Testis (tissue), 3 donors: ENCODE measurements around the gene HMGN1. TPM values are rescaled to one million over a fixed set of nuclear protein-coding genes. Genes with fewer than 3 reads are reported as not detected.
A peak's percentile ranks its signal among the peaks of the same experiment; 100 is the strongest.

Experiments
- DNase-seq: peaks from one replicate; pipeline ENCODE4 v3.0.0-alpha.2; 2019
- H3K27ac ChIP-seq, 2 donors: fragments of 200-600 bp; sonication (generic); one replicate each; pipeline ENCODE4 v1.5.1; 2019
- H3K27me3 ChIP-seq: fragments of 200-600 bp; sonication (generic); one replicate; pipeline ENCODE4 v1.5.1; 2019
- H3K36me3 ChIP-seq: fragments of 200-600 bp; sonication (generic); one replicate; pipeline ENCODE4 v1.5.1; 2017; ENCODE audit warnings: low read depth; ENCODE audit errors: missing control alignments
- H3K4me1 ChIP-seq: fragments of 200-600 bp; sonication (generic); one replicate; pipeline ENCODE4 v1.5.1; 2019
- H3K4me3 ChIP-seq, 2 donors: fragments of 200-600 bp; sonication (generic); one replicate each; pipeline ENCODE4 v1.5.1; 2017 to 2019
- H3K9me3 ChIP-seq: fragments of 200-600 bp; sonication (generic); one replicate; pipeline ENCODE4 v1.5.1; 2017
- POLR2A ChIP-seq: fragments of 450-650 bp; IDR thresholded peaks from one replicate; pipeline ENCODE4 v1.6.1; 2017; ENCODE audit warnings: antibody characterized with exemption, mild to moderate bottlenecking, moderate library complexity
- WGBS, 2 donors: methylation state at CpG; one replicate each; pipeline ENCODE4 v1.1.5; 2018; 5-methylcytosine and 5-hydroxymethylcytosine counted together
- intact Hi-C: fragments of 100-400 bp; cut with DNase I; formaldehyde crosslinking; loops from one replicate; pipeline ENCODE4 v1.15.1; 2023; ENCODE audit warnings: low total_unique reads
- polyA plus RNA-seq: library from polyadenylated mRNA; stranded (reverse); fragments of 350-450 nt; fragmentation: Illumina TruSeq; extraction: RNeasy Lipid Tissue Mini Kit (QIAGEN cat#74804); gene quantifications from one replicate; pipeline ENCODE4 v1.2.3, GENCODE V29; 2014; ENCODE audit warnings: low read depth, low replicate concordance; ENCODE audit not compliant: insufficient read depth
- total RNA-seq, 2 donors: library from RNA; depleted of rRNA; stranded (reverse); fragments of >200 nt; gene quantifications; one replicate each; pipeline ENCODE4 v1.2.3, GENCODE V29; 2016
- TF ChIP-seq, protein P1 (sequence below), 3 experiments: fragments of 450-650 bp in 2 of 3; fragments of 200-600 bp in 1 of 3; sonication (generic) in 1 of 3; IDR thresholded peaks; one replicate each; pipeline ENCODE4 v1.5.1; 2016 to 2019; ENCODE audit warnings: antibody characterized with exemption in 3 of 3, mild to moderate bottlenecking in 2 of 3, moderate library complexity in 1 of 3

HMGN1 gene
- total and polyA plus RNA-seq, 3 donors from 2014 or later, result 162 to 203 (median 177) TPM

DNA sequence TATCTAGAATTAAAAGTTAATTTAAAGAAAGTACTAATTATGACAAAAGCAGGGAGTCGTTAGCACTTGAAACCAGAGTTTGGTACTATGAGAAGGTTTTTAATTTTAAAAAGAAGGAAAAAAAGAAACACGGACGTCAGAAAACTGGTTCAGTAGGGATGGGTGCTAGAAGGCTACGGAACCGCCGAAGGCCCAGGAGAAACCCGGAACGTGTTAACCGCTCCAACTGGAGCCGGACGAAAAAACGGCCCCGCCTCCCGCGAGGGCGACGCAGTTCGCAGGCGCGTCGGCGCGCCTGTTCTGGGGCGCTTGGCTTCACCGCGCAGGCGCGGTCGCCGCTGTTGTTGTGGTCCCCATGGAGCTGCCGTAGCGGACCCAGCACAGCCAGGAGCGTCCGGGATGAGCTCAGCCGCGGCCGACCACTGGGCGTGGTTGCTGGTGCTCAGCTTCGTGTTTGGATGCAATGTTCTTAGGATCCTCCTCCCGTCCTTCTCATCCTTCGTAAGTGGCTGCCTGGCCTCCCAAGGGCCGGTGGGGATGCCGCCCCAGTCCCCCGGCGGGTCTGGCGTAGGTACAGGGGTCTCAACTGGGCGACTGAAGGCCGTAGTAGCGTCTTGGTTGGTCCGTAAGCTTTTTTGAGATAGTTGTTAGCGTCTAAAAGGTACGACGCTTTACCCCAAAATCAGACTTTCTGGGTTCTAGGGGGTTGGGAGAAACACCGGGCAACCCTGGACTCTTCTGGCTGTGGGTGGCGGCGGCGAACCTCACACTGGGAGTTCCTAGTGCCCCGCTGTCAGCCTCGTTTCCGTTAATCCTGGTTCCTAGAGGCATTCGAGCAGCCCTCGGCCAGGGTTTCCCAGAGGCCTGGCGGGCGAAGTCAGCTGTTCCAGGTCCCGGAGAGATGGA is 31.4 kb upstream of the HMGN1 start:
- Histone ChIP-seq H3K4me1 (peaks cover 6% of the 10 kb centered on the region), H3K36me3 (no peaks in the 10 kb centered on the region), H3K27me3 (no peaks in the 10 kb centered on the region), H3K27ac (peak overlapping the region; percentile 89 to 93), H3K9me3 (no peaks in the 10 kb centered on the region), H3K4me3 (peak overlapping the region; percentile 82 to 92)
- peak; percentile 97 for DNase-seq
- intact Hi-C loops, result loop anchor here (10.0 kb wide), 1 partner anchor 195 kb away; the partner anchor contains the start of gene PSMG1
- no peak for TF ChIP-seq POLR2A
- TF ChIP-seq, protein P1, sequence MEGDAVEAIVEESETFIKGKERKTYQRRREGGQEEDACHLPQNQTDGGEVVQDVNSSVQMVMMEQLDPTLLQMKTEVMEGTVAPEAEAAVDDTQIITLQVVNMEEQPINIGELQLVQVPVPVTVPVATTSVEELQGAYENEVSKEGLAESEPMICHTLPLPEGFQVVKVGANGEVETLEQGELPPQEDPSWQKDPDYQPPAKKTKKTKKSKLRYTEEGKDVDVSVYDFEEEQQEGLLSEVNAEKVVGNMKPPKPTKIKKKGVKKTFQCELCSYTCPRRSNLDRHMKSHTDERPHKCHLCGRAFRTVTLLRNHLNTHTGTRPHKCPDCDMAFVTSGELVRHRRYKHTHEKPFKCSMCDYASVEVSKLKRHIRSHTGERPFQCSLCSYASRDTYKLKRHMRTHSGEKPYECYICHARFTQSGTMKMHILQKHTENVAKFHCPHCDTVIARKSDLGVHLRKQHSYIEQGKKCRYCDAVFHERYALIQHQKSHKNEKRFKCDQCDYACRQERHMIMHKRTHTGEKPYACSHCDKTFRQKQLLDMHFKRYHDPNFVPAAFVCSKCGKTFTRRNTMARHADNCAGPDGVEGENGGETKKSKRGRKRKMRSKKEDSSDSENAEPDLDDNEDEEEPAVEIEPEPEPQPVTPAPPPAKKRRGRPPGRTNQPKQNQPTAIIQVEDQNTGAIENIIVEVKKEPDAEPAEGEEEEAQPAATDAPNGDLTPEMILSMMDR (IDR thresholded peaks at IDR 0.05), result peak in 1 of 3 experiments; percentile 9
- WGBS, 2 donors, result 0% methylated on average over 55 to 61 of the region's 65 CpGs

DNA sequence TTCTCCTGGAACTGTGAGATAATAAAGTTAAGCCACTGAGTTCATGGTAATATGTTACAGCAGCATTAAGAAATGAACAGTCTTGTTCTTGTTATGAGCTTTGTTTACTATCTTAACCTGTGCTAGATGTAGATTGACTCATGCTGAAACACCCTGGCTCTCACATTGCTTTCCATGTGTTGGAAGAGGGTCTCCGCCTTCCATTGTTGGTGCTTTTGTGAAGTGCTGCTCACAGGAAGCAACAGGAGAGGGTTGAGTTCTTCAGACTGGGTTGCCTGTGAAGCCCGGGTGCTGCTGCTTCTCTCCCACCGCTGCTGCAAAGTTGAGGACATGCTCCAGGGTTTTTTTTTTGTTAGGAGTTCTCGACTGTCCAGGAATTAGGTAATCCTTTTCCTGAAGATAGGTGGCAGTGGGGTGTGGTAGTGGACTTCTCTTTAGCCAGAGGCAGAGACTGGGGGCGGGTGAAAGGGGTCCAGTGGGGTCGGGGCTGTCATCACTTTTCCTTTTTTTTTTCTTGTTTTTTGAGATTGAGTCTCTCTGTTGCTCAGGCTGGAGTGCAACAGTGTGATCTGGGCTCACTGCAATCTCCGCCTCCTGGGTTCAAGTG is 28.7 kb upstream of the HMGN1 start:
- H3K27ac ChIP-seq, result no peak overlapping the region
- H3K4me1 ChIP-seq, result peaks cover 3% of the 10 kb centered on the region
- 62 to 74% methylated on average over 7 of the region's 7 CpGs for WGBS, 2 donors
- intact Hi-C loops, result no loop called here
- H3K36me3 ChIP-seq, result no peaks in the 10 kb centered on the region
- no peak for DNase-seq
- TF ChIP-seq, protein P1 (IDR thresholded peaks at IDR 0.05), result no peak
- TF ChIP-seq POLR2A, result no peak
- no peak overlapping the region for H3K4me3 ChIP-seq
- no peaks in the 10 kb centered on the region for H3K9me3 ChIP-seq
- H3K27me3 ChIP-seq, result no peaks in the 10 kb centered on the region

- 92 to 95% methylated on average over 2 of the region's 2 CpGs for WGBS, 2 donors
- DNase-seq, result no peak
- Histone ChIP-seq H3K4me1 (peaks cover 5% of the 10 kb centered on the region), H3K4me3 (no peak overlapping the region), H3K9me3 (no peaks in the 10 kb centered on the region), H3K27me3 (no peaks in the 10 kb centered on the region), H3K27ac (no peak overlapping the region), H3K36me3 (no peaks in the 10 kb centered on the region)
- TF ChIP-seq, protein P1 (IDR thresholded peaks at IDR 0.05), result no peak
- no peak for TF ChIP-seq POLR2A
- intact Hi-C loops, result no loop called here
These were observed 26.6 kb upstream of the HMGN1 start for GRCh38 chr21:39375446-39375845.

DNA sequence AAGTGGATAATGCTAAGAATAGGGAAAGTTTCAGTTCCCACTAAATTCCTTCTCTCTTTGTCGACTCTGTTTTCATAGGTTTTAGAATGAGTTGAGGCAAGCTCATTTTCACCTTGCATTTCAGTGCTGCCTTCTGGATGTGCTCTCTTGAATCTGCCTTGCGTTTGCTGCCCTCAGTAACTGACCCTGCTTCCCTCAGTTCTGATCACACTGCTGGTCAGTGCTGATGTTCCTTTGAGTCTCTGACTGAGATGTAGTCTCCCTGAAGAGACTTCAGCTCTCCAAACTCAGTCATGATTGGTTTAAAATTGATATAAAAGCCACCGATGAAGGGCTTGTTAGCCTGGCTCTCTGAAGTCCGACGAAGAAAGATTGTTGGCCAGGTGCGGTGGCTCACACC is 25.2 kb upstream of the HMGN1 start:
- Histone ChIP-seq H3K36me3 (no peaks in the 10 kb centered on the region), H3K4me3 (no peak overlapping the region), H3K27ac (no peak overlapping the region), H3K4me1 (peaks cover 8% of the 10 kb centered on the region), H3K27me3 (no peaks in the 10 kb centered on the region), H3K9me3 (no peaks in the 10 kb centered on the region)
- TF ChIP-seq POLR2A, result no peak
- TF ChIP-seq, protein P1 (IDR thresholded peaks at IDR 0.05), result no peak
- no peak for DNase-seq
- WGBS, 2 donors, result 81 to 85% methylated on average over 6 of the region's 6 CpGs
- intact Hi-C loops, result no loop called here
